Measurements from ENCODE around the gene ODAD4.

The ODAD4 gene, protein sequence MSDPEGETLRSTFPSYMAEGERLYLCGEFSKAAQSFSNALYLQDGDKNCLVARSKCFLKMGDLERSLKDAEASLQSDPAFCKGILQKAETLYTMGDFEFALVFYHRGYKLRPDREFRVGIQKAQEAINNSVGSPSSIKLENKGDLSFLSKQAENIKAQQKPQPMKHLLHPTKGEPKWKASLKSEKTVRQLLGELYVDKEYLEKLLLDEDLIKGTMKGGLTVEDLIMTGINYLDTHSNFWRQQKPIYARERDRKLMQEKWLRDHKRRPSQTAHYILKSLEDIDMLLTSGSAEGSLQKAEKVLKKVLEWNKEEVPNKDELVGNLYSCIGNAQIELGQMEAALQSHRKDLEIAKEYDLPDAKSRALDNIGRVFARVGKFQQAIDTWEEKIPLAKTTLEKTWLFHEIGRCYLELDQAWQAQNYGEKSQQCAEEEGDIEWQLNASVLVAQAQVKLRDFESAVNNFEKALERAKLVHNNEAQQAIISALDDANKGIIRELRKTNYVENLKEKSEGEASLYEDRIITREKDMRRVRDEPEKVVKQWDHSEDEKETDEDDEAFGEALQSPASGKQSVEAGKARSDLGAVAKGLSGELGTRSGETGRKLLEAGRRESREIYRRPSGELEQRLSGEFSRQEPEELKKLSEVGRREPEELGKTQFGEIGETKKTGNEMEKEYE

GRCh38 chr17:41930009-41930832, at the start of gene ODAD4:
Gene ODAD4 (plus strand): TSS chr17:41930617. CDS start chr17:41930724, 107 bp downstream.
- peak; percentile 70 for FAIRE-seq

DNA sequence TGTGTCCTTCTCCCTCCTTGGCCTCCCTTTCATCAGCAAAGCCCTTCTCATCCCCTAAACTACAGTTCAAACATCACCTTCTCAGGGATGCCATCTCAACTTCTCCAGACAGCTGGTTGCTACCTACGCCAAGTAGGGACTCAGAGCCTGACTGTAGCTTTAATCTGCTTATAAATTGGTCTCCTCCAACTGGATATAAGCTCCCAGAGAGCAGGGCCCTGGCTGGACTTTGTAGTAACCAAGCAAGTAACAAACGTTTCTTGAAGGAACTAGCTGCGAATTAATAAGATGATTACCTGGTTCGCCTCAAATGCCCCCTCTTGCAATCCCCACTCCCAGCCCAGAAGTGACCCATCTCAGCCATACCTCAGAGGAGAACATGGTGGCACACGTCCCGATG, 47.7 kb upstream of the ODAD4 start:
- FAIRE-seq: no peak

GRCh38 chr17:41885733-41886132, 44.7 kb upstream of the ODAD4 start:
- FAIRE-seq: no peak

- FAIRE-seq: no peak
Measured at GRCh38 chr17:41888332-41888965, 42.0 kb upstream of the ODAD4 start.

DNA sequence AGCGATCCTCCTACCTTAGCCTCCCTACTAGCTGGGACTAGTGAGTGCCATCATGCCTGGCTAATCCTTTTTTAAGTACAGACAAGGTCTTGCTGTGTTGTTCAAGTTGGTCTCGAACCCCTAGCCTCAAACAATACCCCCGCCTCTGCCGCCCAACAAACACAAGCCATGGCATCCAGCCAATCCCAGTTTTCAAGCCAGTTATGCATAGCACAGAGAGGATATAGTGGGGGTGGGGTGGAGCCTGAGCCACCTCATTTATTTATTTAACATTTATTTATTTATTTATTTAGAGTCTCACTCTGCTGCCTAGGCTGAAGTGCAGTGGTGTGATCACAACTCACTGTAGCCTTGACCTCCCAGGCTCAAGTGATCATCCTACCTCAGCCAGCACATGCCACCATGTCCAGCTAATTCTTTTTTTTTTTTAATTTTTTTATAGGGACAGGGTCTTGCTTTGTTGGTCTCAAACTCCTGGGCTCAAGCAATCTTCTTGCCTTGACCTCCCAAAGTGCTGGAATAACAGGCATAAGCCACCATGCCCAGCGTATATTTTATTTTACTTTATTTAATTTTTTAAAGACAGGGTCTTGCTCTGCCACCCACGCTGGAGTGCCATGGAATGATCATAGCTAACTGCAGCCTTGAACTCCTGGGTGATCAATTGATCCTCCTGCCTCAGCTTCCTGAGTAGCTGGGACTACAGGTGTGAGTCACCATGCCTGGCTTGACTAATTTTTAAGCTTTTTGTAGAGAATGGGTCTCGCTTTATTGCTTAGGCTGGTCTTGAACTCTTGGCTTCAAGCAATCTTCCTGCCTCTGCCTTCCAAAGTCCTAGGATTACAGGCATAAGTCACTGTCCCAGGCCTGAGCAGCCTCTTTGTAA, 39.0 kb upstream of the ODAD4 start:
- no peak for FAIRE-seq

GRCh38 chr17:41892021-41892376, 38.4 kb upstream of the ODAD4 start:
- FAIRE-seq: no peak

- FAIRE-seq: no peak
Measured at GRCh38 chr17:41893384-41893783, 37.0 kb upstream of the ODAD4 start.

- FAIRE-seq: no peak
Measured at GRCh38 chr17:41894791-41895331, 35.6 kb upstream of the ODAD4 start.

DNA sequence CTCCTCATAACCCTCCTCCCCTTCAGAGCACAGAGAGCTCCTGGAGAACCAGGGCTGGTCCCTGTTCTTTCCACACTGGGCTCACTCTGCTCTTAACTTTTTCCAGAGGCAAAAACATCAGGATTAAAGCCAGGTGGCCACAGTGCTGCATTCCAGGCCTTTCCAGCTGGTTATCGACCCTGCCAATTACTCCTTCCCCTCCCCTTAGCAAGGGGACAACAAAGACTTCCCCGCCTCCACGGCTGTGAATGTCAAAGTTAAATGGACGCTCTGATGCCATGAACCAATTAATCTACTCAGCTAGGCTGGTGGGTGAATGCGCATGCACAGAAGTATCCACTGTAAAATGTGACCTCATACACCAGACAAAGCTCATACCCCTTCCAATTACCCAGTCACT, 34.8 kb upstream of the ODAD4 start:
- no peak for FAIRE-seq

DNA sequence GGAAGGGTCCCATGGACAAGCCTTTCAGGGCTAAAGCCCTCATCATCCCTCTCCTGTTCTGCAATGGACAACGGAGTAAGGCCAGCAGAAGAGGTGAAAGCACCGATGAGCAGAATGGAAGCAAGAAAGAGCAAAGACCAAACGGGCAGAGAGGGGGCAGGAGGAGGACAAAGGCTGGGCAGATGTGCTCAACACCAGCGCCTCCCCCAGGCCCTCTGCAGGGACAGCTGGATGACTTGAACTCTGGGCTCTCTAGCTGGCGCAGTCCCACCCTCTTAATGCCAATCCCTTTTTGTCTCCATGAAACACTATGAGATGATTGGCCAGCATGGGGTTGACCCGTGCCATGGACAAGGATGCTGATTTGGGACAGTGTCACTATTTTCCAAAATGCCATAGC, 33.7 kb upstream of the ODAD4 start:
- FAIRE-seq: no peak

- FAIRE-seq: no peak
Measured at GRCh38 chr17:41901646-41902045, 28.8 kb upstream of the ODAD4 start.

DNA sequence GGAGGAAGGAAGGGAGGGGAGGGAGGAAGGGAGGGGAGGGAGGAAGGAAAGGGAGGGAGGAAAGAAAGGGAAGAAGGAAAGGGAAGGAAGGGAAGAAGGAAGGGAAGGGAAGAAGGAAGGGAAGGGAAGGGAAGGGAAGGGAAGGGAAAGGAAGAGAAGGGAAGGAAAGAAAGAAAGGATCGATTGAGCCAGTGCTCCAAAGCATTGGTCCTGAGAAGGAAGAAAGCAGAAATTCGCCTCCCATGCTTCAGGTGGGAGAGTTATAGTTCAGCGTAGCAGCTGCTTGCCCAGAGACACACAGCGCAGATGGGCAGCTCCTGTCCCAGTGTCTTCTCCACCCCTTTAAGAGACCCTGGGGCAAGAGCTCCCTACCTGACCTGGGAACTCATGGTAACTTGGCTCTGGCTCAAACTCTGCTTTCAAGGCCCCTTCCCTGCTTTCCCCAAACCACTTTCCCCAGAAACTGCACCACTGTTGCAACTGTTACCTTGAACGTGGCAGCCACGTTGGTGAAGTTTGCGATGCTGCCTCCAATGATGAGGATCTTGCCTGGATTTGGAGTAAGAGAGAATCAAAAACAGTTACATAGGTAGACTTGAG, 26.1 kb upstream of the ODAD4 start:
- no peak for FAIRE-seq

DNA sequence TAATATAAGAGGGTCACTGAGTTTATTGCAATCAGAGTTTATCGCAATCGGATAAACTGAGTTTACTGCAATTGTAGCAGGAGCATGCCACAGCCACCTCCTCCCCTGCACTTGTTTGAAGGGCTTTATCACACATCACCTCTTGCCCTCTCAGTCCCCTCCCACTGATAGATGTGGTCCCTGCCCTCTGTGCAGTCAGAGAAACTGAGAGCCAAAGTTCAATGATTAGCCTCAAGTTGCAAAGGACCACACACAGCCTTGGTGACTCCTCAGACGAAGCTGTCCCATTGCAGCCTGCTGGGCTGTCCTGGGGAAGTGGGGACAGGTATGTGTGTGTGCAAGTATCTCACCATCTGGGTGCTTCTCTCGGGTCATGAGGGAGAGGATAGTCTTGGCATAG, 25.2 kb upstream of the ODAD4 start:
- FAIRE-seq: no peak

- no peak for FAIRE-seq
Measured at GRCh38 chr17:41906465-41907184, 23.8 kb upstream of the ODAD4 start.

DNA sequence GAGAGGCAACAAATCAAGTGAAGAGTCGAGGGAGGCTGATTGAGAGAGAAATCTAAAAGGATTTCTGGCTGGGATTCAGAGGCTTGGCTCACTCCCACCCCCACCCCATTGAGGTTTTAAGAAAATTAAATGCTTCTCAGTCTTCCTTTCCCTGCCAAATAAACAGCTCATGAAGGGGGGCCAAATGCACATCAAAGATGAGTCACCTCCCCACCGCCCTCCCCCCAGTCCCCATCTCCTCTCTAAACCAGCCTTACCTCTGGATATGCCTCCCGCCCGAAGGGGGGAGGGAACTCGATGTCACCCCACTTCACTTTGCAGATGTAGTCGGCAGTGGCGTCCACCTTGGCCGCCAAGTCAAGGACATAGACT, 23.2 kb upstream of the ODAD4 start:
- no peak for FAIRE-seq

DNA sequence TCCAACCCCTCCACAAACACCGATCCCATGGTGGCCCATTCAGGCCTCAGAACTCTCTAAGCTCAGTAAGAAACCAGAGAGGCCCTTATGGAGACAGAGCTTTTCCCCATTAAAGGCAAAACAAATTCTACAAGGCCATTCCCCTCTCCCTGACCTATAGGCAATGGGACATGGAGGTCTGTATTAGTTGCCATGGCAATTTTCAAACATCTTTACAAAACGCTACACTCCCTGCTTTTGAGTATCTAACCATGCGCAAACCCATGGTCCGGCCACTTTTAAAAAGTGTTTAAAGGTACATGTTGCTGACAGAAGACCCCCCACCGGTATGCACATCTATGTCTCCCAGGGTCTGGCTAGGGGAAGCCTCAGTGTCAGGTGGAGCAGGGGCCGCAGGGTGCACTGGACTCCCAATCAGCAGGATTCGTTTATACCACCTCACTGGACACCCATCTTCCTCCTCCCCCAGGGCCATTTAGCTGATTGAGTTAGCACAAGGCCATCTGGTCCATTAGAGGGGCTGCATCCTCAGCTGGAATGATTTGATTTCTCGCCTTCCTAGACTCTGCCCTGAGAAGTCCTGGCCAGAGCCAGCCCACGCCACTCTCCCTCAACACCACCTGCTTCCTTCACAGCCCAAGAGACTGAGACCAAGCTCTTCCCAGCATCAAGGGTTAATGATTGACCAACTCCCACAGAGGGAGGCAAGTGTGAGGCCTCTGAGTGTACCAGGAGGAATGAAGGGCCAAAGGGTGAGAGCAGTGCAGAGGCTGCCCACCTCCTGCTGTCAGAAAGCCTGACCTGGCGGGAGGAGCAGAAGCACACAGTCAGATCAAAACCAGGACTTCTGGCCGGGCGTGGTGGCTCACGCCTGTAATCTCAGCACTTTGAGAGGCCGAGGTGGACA, 22.5 kb upstream of the ODAD4 start:
- FAIRE-seq: no peak

DNA sequence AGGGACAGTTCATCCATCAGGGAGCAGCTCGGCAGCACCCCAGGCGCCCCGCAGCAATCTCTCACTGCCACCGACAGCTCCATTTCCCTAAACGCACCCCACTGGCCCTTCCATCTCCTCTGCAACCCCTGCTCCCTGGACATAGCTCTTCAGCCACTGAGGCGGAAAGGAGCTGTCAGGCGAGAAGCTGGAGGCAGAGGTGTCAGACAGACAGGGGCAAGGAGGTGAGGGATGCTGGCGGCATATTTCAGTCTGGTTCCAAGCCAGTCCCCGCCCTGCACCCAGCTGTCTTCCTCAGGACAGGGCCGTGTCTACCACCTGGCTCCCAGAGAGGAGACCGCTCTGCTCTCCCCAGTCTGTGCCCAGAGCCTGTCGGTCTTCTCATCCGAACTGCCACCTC, 21.3 kb upstream of the ODAD4 start:
- FAIRE-seq: no peak

- no peak for FAIRE-seq
Measured at GRCh38 chr17:41910701-41911391, 19.6 kb upstream of the ODAD4 start.

DNA sequence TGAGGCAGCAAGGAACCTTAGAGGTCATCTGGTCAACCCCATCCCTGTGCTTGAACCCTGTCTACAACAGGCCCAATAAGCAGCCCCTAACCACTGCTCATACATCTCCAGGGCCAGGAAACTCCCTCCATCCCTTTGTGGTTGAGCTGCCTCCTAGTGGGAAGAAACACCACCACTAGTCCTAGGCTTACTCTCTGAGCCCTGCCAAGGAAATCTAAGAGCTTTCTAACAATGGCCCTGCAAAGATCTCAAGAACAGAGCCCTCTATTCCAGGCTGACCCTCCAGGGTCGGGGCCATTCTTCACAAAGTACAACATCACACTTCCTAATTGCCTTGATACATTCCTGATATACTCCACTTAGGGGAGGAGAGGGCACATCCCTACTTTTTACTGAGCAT, 17.5 kb upstream of the ODAD4 start:
- no peak for FAIRE-seq
